Subcutaneous adipose tissue (tissue), 4 donors: Measurements from ENCODE around the gene DIPK1A. TPM values are rescaled to one million over a fixed set of nuclear protein-coding genes. Genes with fewer than 3 reads are reported as not detected.

Experiments
- CTCF ChIP-seq: fragments of 450-650 bp; IDR thresholded peaks from one replicate; pipeline ENCODE4 v1.5.1; 2016; ENCODE audit warnings: low read depth, mild to moderate bottlenecking, control low read depth, antibody characterized with exemption, moderate library complexity
- total RNA-seq, 4 donors: library from RNA; depleted of rRNA; stranded (reverse); fragments of >200 nt; gene quantifications; one replicate each; pipeline ENCODE4 v1.1.0, GENCODE V29; 2016

The DIPK1A gene
- total RNA-seq, 4 donors from 2014 or later = 11.9 to 24.6 (median 18.3) TPM

GRCh38 chr1:92907949-92908684, 53.1 kb downstream of the DIPK1A start:
- no peak for TF ChIP-seq CTCF

- TF ChIP-seq CTCF = no peak
These were observed 57.5 kb downstream of the DIPK1A start for GRCh38 chr1:92903765-92904164.

GRCh38 chr1:92902406-92902744, 58.9 kb downstream of the DIPK1A start:
- no peak for TF ChIP-seq CTCF

GRCh38 chr1:92901699-92902405, 59.4 kb downstream of the DIPK1A start:
- TF ChIP-seq CTCF = no peak

GRCh38 chr1:92901126-92901525, 60.1 kb downstream of the DIPK1A start:
- no peak for TF ChIP-seq CTCF

GRCh38 chr1:92900539-92900938, 60.7 kb downstream of the DIPK1A start:
- TF ChIP-seq CTCF = no peak

- no peak for TF ChIP-seq CTCF
These were observed 61.5 kb downstream of the DIPK1A start for GRCh38 chr1:92899780-92900179.
